ENCODE measurements around the gene AVPR1A. TPM values are rescaled to one million over a fixed set of nuclear protein-coding genes. Genes with fewer than 3 reads are reported as not detected.
"Not testable (repeated sequence)": the region's sequence is repeated elsewhere in the genome, so short reads cannot be mapped to it uniquely, and the experiment has no call there.

Gene AVPR1A
- polyA plus RNA-seq (2013, experiment 1 of 2), result 0.45 TPM
- polyA plus RNA-seq (2013, experiment 2 of 2), result 0.19 TPM

DNA sequence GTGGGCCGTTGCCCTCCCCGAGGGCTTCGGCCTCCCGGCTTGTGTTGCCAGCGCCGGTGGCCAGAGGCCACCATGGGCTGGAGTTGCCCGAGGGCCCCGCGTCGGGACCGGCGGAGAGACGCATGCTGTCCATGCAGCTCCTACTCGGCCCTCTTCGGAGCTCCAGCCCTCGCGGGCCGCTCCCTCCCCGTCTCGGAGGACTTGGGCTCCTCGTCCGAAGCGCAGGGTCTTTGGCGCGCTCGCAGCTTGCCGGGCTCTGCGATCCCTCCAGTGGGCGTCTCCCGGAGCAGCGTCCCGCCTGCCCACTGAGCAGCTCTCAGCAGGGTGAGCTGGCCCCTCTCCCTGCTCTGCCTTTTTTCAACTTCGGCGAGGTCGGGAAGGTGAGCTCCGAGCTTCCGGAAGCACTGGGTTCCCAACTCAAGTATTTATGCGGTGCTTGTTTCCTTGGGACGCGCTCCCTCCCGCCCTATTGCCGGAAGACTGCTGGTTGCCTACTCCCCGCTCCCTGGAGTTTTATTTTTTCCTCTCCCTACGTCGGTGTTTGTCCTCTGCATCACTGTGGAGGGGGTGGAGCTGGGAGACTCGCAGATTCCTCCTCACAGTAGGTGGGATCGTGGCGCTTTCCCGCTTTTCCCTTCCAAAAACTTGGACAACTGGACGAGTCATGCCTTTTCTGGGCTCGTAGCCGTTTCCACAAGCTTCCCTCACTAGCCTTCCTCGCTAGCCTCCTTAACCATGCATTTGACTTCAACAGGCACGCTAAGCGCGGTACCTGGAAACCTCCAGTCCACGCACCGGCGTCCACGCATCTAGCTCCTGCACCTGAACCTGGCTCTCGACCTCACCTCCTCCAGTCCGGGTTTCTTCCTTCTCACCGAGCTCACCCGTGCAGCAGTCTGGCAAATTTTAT is at the start of gene AVPR1A:
Gene AVPR1A (minus strand): TSS at position 489 of the 910 bp plus-strand sequence. CDS start 365 bp downstream, at position 124.
- no peaks in the 10 kb centered on the region for H3K36me3 ChIP-seq (ENCODE audit: insufficient read depth, low read length)
- peaks cover 69% of the 10 kb centered on the region for H3K27me3 ChIP-seq (ENCODE audit: insufficient read depth, low read length)
- peak within 1 kb of the TSS; percentile 38; the same call in 1 of the 2 replicates for H3K9ac ChIP-seq (ENCODE audit: low read depth, low read length)
- H3K4me1 ChIP-seq (ENCODE audit: insufficient read depth, low read length), result no peaks in the 10 kb centered on the region
- peaks cover 7% of the 10 kb centered on the region; the same call in 1 of the 2 replicates for H3K9me3 ChIP-seq (ENCODE audit: insufficient read depth, low read depth, low read length)
- no peak within 1 kb of the TSS for H3K27ac ChIP-seq (ENCODE audit: low read depth, low read length)
- WGBS, result under 1% methylated on average over 63 of the region's 64 CpGs
- H3K4me3 ChIP-seq (ENCODE audit: low read length), result peak within 1 kb of the TSS; percentile 55

GRCh38 chr12:63196168-63196567 is 45.2 kb upstream of the AVPR1A start:
- H3K36me3 ChIP-seq (ENCODE audit: insufficient read depth, low read length), result no peaks in the 10 kb centered on the region
- no peak overlapping the region for H3K27ac ChIP-seq (ENCODE audit: low read depth, low read length)
- WGBS, result 94% methylated on average over 7 of the region's 7 CpGs

DNA sequence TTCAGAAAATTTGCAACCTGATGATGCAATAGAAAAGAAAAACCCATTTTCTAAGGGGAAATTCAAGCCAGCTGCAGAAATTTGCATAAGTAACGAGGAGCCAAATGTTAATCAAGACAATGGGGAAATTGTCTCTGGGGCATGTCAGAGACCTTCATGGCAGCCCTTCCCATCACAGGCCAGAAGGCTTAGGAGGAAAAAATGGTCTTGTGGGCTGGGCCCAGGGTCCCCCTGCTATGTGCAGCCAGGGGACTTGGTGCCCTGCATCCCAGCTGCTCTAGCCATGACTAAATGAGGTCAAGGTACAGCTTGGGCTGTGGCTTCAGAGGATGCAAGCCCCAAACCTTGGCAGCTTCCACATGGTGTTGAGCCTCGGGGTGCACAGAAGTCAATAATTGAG is 28.2 kb upstream of the AVPR1A start:
- Histone ChIP-seq H3K9ac (ENCODE audit: low read depth, low read length) (no peak overlapping the region), H3K36me3 (ENCODE audit: insufficient read depth, low read length) (no peaks in the 10 kb centered on the region), H3K9me3 (ENCODE audit: insufficient read depth, low read depth, low read length) (peaks cover 45% of the 10 kb centered on the region), H3K4me1 (ENCODE audit: insufficient read depth, low read length) (no peaks in the 10 kb centered on the region), H3K4me3 (ENCODE audit: low read length) (no peak overlapping the region), H3K27me3 (ENCODE audit: insufficient read depth, low read length) (no peaks in the 10 kb centered on the region), H3K27ac (ENCODE audit: low read depth, low read length) (no peak overlapping the region)
- WGBS, result 79% methylated on average over 2 of the region's 2 CpGs

More at GRCh38 chr12:63196168-63196567, 45.2 kb upstream of the AVPR1A start:
- Histone ChIP-seq H3K27me3 (ENCODE audit: insufficient read depth, low read length) (no peaks in the 10 kb centered on the region), H3K9me3 (ENCODE audit: insufficient read depth, low read depth, low read length) (no peaks in the 10 kb centered on the region), H3K9ac (ENCODE audit: low read depth, low read length) (no peak overlapping the region), H3K4me3 (ENCODE audit: low read length) (no peak overlapping the region), H3K4me1 (ENCODE audit: insufficient read depth, low read length) (no peaks in the 10 kb centered on the region)

DNA sequence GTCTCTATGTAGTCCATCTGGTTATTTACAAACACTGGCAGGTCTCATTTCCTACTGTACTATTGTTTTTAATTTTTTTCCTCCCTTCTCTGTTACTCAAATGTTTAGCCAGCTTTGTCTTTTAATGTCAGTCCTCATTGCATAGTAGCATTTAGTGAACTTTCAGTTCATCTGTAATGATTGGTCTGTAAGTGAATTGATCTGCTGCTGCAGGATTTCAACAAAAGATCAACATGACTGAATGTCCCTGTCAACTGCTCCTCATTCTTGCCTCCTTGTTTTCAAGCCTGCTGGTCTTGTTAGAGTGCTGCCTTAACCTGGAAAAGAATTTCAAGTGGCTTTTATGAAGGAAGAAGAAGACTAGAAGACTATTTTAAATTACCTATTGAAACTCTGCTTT is 19.3 kb upstream of the AVPR1A start:
- no peak overlapping the region for H3K27ac ChIP-seq (ENCODE audit: low read depth, low read length)
- no peaks in the 10 kb centered on the region for H3K36me3 ChIP-seq (ENCODE audit: insufficient read depth, low read length)
- H3K9ac ChIP-seq (ENCODE audit: low read depth, low read length), result no peak overlapping the region
- no peaks in the 10 kb centered on the region for H3K27me3 ChIP-seq (ENCODE audit: insufficient read depth, low read length)
- H3K4me1 ChIP-seq (ENCODE audit: insufficient read depth, low read length), result no peaks in the 10 kb centered on the region
- no peak overlapping the region for H3K4me3 ChIP-seq (ENCODE audit: low read length)
- peaks cover 4% of the 10 kb centered on the region for H3K9me3 ChIP-seq (ENCODE audit: insufficient read depth, low read depth, low read length)

DNA sequence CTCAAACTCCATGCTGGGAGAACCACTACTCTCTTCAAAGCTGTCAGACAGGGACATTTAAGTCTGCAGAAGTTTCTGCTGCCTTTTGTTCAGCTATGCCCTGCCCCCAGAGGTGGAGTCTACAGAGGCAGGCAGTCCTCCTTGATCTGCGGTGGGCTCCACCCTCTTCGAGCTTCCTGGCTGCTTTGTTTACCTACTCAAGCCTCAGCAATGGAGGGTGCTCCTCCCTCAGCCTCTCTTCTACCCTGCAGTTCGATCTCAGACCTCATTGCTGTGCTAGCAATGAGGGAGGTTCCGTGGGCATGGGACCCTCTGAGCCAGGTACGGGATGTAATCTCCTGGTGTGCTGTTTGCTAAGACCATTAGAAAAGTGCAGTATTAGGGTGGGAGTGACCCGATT is 16.7 kb upstream of the AVPR1A start:
- not testable (repeated sequence) for H3K9ac ChIP-seq (ENCODE audit: low read depth, low read length); H3K27me3 ChIP-seq (ENCODE audit: insufficient read depth, low read length); H3K4me3 ChIP-seq (ENCODE audit: low read length); H3K4me1 ChIP-seq (ENCODE audit: insufficient read depth, low read length); H3K36me3 ChIP-seq (ENCODE audit: insufficient read depth, low read length); H3K27ac ChIP-seq (ENCODE audit: low read depth, low read length); H3K9me3 ChIP-seq (ENCODE audit: insufficient read depth, low read depth, low read length)
- WGBS, result 88% methylated on average over 6 of the region's 6 CpGs

DNA sequence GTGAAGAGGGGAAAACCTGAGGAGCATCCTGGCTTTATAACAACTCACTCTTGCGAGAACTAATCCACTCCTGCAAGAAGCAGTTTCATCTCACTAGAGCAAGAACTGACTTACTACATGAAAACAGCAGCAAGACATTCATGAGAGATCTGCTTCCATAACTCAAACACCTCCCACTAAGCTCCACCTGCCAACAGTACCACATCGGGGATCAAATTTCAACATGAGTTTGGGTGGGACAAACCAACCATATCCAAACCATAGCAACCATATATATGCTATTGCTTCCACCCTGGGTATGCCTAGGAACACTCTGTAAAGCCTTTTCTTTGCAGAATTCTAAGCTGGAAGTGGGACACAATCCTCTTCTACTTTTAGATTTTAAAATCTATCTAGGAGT is 13.9 kb upstream of the AVPR1A start:
- WGBS, result 88% methylated on average over 2 of the region's 2 CpGs
- no peak overlapping the region for H3K4me3 ChIP-seq (ENCODE audit: low read length)
- H3K36me3 ChIP-seq (ENCODE audit: insufficient read depth, low read length), result no peaks in the 10 kb centered on the region
- no peak overlapping the region for H3K9ac ChIP-seq (ENCODE audit: low read depth, low read length)
- no peaks in the 10 kb centered on the region for H3K27me3 ChIP-seq (ENCODE audit: insufficient read depth, low read length)
- H3K9me3 ChIP-seq (ENCODE audit: insufficient read depth, low read depth, low read length), result no peaks in the 10 kb centered on the region
- H3K4me1 ChIP-seq (ENCODE audit: insufficient read depth, low read length), result no peaks in the 10 kb centered on the region
- H3K27ac ChIP-seq (ENCODE audit: low read depth, low read length), result no peak overlapping the region

- no peaks in the 10 kb centered on the region for H3K9me3 ChIP-seq (ENCODE audit: insufficient read depth, low read depth, low read length)
- no peaks in the 10 kb centered on the region for H3K4me1 ChIP-seq (ENCODE audit: insufficient read depth, low read length)
- 93% methylated on average over 1 of the region's 1 CpG for WGBS
- H3K36me3 ChIP-seq (ENCODE audit: insufficient read depth, low read length), result no peaks in the 10 kb centered on the region
- no peak overlapping the region for H3K4me3 ChIP-seq (ENCODE audit: low read length)
- no peak overlapping the region for H3K27ac ChIP-seq (ENCODE audit: low read depth, low read length)
- H3K27me3 ChIP-seq (ENCODE audit: insufficient read depth, low read length), result no peaks in the 10 kb centered on the region
- no peak overlapping the region for H3K9ac ChIP-seq (ENCODE audit: low read depth, low read length)
Measured at GRCh38 chr12:63163541-63163940, 12.5 kb upstream of the AVPR1A start.

- Histone ChIP-seq H3K9me3 (ENCODE audit: insufficient read depth, low read depth, low read length) (peaks cover 7% of the 10 kb centered on the region; the same call in 1 of the 2 replicates), H3K4me1 (ENCODE audit: insufficient read depth, low read length) (no peaks in the 10 kb centered on the region), H3K9ac (ENCODE audit: low read depth, low read length) (no peak overlapping the region), H3K27me3 (ENCODE audit: insufficient read depth, low read length) (peaks cover 25% of the 10 kb centered on the region), H3K4me3 (ENCODE audit: low read length) (no peak overlapping the region), H3K36me3 (ENCODE audit: insufficient read depth, low read length) (no peaks in the 10 kb centered on the region), H3K27ac (ENCODE audit: low read depth, low read length) (no peak overlapping the region)
- 82% methylated on average over 2 of the region's 2 CpGs for WGBS
Measured at GRCh38 chr12:63155375-63155774, 4.4 kb upstream of the AVPR1A start.

DNA sequence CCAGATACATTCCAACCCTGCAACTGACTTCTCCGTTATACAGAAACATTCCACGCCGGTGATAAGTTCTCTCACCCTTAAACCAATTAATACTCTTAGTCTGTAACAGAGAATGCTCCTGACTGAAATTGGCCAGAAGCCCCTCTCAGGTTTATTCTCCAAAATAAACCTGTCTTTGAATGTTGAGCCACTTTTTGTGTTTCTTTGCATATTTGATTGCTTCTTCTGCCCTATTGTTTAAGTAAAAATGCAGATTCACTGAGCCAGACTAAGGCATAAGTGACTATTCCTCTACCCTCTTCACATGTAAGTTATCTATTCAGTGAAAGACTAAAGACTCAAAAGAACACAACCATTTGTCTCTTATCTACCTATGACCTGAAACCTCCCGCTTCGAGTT is 3.6 kb upstream of the AVPR1A start:
- Histone ChIP-seq H3K4me1 (ENCODE audit: insufficient read depth, low read length) (no peaks in the 10 kb centered on the region), H3K27me3 (ENCODE audit: insufficient read depth, low read length) (peaks cover 33% of the 10 kb centered on the region), H3K9ac (ENCODE audit: low read depth, low read length) (no peak overlapping the region), H3K36me3 (ENCODE audit: insufficient read depth, low read length) (no peaks in the 10 kb centered on the region), H3K9me3 (ENCODE audit: insufficient read depth, low read depth, low read length) (peaks cover 7% of the 10 kb centered on the region; the same call in 1 of the 2 replicates), H3K4me3 (ENCODE audit: low read length) (no peak overlapping the region), H3K27ac (ENCODE audit: low read depth, low read length) (no peak overlapping the region)
- WGBS, result 97% methylated on average over 3 of the region's 5 CpGs

- H3K4me1 ChIP-seq (ENCODE audit: insufficient read depth, low read length), result no peaks in the 10 kb centered on the region
- peaks cover 7% of the 10 kb centered on the region; the same call in 1 of the 2 replicates for H3K9me3 ChIP-seq (ENCODE audit: insufficient read depth, low read depth, low read length)
- peaks cover 55% of the 10 kb centered on the region for H3K27me3 ChIP-seq (ENCODE audit: insufficient read depth, low read length)
- H3K4me3 ChIP-seq (ENCODE audit: low read length), result no peak overlapping the region
- H3K9ac ChIP-seq (ENCODE audit: low read depth, low read length), result no peak overlapping the region
- no peaks in the 10 kb centered on the region for H3K36me3 ChIP-seq (ENCODE audit: insufficient read depth, low read length)
- no peak overlapping the region for H3K27ac ChIP-seq (ENCODE audit: low read depth, low read length)
- 36% methylated on average over 7 of the region's 7 CpGs for WGBS
Measured at GRCh38 chr12:63152321-63152700, 1.3 kb upstream of the AVPR1A start.

DNA sequence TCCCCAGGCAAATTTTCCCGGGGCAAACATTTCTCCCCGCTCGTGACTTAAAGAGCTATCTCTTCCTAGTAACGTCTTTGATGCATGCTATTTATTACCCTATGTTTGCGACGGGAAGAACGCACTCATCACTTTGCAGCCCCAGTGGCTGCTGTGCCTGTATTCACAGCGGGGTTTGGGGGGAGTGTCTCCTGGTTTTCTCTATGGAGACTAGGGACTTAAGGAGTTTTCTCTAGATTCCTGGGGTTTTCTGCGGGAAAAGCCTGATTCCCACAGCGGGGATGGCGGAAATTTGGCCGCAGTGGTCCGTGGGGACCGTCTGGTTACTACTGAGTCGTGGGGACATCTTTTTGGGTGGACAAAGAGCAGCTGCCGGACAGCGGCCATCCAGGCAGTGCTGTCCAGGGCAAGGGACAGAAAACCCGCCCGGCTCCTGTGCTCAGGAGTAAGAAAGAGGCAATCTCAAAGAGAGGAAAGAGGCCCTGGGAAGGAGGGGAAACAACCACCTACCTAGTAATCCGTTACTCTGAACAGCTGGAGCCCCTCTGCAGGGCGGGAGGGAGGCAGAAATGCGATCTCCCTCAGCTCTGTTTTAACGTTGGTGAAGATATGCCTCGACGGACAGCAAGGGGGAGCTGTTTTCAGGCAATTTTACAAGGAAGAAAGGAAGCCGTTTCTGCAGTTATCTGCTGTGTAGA is 771 bp upstream of the AVPR1A start:
- Histone ChIP-seq H3K36me3 (ENCODE audit: insufficient read depth, low read length) (no peaks in the 10 kb centered on the region), H3K27me3 (ENCODE audit: insufficient read depth, low read length) (peaks cover 61% of the 10 kb centered on the region), H3K9me3 (ENCODE audit: insufficient read depth, low read depth, low read length) (peaks cover 7% of the 10 kb centered on the region; the same call in 1 of the 2 replicates), H3K4me3 (ENCODE audit: low read length) (peak overlapping the region; percentile 55), H3K9ac (ENCODE audit: low read depth, low read length) (no peak overlapping the region), H3K4me1 (ENCODE audit: insufficient read depth, low read length) (no peaks in the 10 kb centered on the region), H3K27ac (ENCODE audit: low read depth, low read length) (no peak overlapping the region)
- WGBS, result 2% methylated on average over 26 of the region's 26 CpGs

All from HUES64 (cell line).